AG04449 (cell line): ENCODE data around the gene DENND5B.

Experiments
- CTCF ChIA-PET: fragments of 350-600 bp; formaldehyde crosslinking; extraction: SDS; loops from one replicate; lab custom pipeline; 2021; ENCODE audit warnings: antibody characterized with exemption; lab: Yijun Ruan, JAX
- POLR2A ChIA-PET: fragments of 400-600, 350-600 bp; formaldehyde crosslinking; extraction: SDS; loops from one replicate; lab custom pipeline; 2020; ENCODE audit warnings: antibody characterized with exemption, inconsistent platforms; lab: Yijun Ruan, JAX
- DNase-seq: peaks from one replicate; pipeline ENCODE4 v3.0.0-alpha.2; 2010; ENCODE audit warnings: low read depth, low spot score
- H3K4me3 ChIP-seq: 2 replicates; pipeline ENCODE4 v1.5.1; 2011; ENCODE audit warnings: low read depth, mild to moderate bottlenecking, control low read depth, low read length
- CTCF ChIP-seq: IDR thresholded peaks from one replicate; pipeline ENCODE4 v1.5.1; 2011; ENCODE audit warnings: mild to moderate bottlenecking, moderate library complexity, low read length, control low read depth, inconsistent platforms; ENCODE audit not compliant: insufficient read depth; ENCODE audit errors: missing control alignments

Gene DENND5B

GRCh38 chr12:31629756-31630732, 39.1 kb upstream of the DENND5B start:
- CTCF ChIA-PET = interaction anchor here (0.8 to 1.5 kb wide), 3 partner anchors 14 to 228 kb away, joined by 3 to 5 read pairs (median 3); no protein-coding TSS in a partner anchor
- no peak for TF ChIP-seq CTCF
- POLR2A ChIA-PET = no interaction called here
- peak; percentile 59 for DNase-seq
- peak overlapping the region; percentile 15; the same call in 1 of the 2 replicates for H3K4me3 ChIP-seq

GRCh38 chr12:31627456-31628054, 36.6 kb upstream of the DENND5B start:
- no peak for TF ChIP-seq CTCF
- POLR2A ChIA-PET = no interaction called here
- DNase-seq = no peak
- CTCF ChIA-PET = no interaction called here
- H3K4me3 ChIP-seq = no peak overlapping the region

GRCh38 chr12:31626270-31626995, 35.5 kb upstream of the DENND5B start:
- no peak overlapping the region for H3K4me3 ChIP-seq
- no peak for DNase-seq
- TF ChIP-seq CTCF = no peak
- ChIA-PET POLR2A (no interaction called here), CTCF (no interaction called here)

DNA sequence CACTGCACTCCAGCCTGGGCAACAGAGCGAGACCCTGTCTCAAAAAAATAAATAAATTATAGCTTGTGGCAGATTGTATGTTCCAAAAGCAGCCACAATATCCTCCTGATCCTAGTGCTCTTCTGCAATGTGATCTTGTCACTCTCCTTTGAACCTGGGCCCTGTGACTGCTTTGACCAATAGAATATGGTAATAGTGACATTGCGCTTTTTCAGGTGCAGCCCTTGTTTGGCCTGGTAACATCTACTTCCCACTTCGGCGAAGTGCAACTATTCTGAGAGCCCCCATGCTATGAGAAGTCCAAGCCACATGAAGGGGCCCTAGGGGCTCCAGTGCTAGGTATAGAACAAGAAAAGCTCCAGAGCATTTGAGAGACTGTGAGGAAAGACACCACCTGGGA, 31.1 kb upstream of the DENND5B start:
- ChIA-PET POLR2A (no interaction called here), CTCF (interaction anchor here (1.3 kb wide), 1 partner anchor 219 kb away, joined by 4 read pairs; no protein-coding TSS in a partner anchor)
- H3K4me3 ChIP-seq = no peak overlapping the region
- TF ChIP-seq CTCF = no peak
- no peak for DNase-seq

GRCh38 chr12:31620311-31620710, 29.4 kb upstream of the DENND5B start:
- DNase-seq = no peak
- TF ChIP-seq CTCF = no peak
- ChIA-PET POLR2A (no interaction called here), CTCF (no interaction called here)
- no peak overlapping the region for H3K4me3 ChIP-seq
